ENCODE data around the gene FBXO44. TPM values are rescaled to one million over a fixed set of nuclear protein-coding genes. Genes with fewer than 3 reads are reported as not detected.
A peak's percentile ranks its signal among the peaks of the same experiment; 100 is the strongest.

Gene FBXO44
- total RNA-seq, 1 experiment from 2014 or later, result 60.9 TPM

DNA sequence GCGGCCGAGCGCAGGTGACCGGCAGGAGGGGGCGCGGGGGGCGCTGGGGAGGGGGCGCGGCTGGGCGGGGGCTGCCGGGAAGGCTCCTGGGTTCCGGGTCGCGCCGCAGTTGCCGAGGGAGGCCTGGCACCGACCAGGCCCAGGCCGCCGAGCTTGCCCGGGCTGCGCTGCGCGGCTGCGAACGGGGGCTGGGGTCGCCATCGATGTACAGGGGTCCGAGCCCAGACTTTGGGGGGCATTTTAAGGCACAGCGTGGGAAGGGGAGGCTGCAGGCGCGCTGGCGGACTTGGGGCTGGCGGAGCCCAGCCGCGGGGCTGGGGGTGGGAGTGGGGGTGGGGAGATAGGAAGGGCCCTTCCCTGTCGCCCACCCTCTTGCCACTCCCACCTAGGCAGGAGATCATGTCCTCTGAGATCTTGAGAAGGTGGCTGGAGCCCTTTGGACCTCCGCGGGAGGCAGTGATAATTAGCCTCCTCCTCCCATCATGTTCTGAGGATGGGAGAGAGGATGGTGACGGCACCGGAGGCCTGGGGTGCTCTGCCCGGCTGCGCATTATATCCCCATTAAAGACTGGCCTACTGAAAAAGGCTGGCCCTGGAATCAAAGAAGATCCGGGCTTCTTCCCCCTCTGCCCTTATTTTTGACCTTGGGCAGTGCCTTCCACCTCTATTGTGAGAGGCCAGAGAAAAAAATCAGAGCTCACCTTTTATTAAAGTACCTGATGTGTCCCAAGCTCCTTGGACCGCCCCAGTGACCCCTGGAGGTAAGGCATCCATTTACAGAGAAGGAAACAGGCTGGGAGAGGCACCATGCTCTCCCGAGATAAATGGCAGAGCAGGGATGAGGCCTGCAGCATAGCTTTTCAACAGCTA, 497 bp downstream of the FBXO44 start:
- ChIA-PET RAD21 (ENCODE audit: low non-redundant PET in 1 of 2, low total read pairs in 2 of 2, uncharacterized antibody in 2 of 2, unreplicated experiment in 2 of 2) (no interaction called here), POLR2A (interaction anchor here (0.7 to 2.3 kb wide), 3 partner anchors 9 to 371 kb away, joined by 3 to 11 read pairs (median 3); partner anchors contain the start of gene FBXO6), CTCF (interaction anchor here (1.8 to 3.3 kb wide), 2 partner anchors 9 kb away, joined by 5 to 23 read pairs; partner anchors contain the start of gene FBXO6)
- peaks cover 28 to 45% of the 10 kb centered on the region in 2 experiments; a peak in 3 of 4 replicates for H3K4me1 ChIP-seq (ENCODE audit: control insufficient read depth in 1 of 2, insufficient read depth in 2 of 2, low read length in 2 of 2)
- no peaks in the 10 kb centered on the region for H3K9me2 ChIP-seq (ENCODE audit: insufficient read depth)
- peaks cover 14 to 17% of the 10 kb centered on the region in 2 experiments for H3K36me3 ChIP-seq (ENCODE audit: control insufficient read depth in 1 of 2, insufficient read depth in 2 of 2, low read length in 2 of 2)
- no peak overlapping the region for H2AFZ ChIP-seq (ENCODE audit: low read depth, low read length, poor library complexity, severe bottlenecking)
- peak overlapping the region; percentile 72 for H3K9ac ChIP-seq (ENCODE audit: low read length)
- no peaks in the 10 kb centered on the region for H4K20me1 ChIP-seq (ENCODE audit: insufficient read depth)
- peaks cover 16% of the 10 kb centered on the region; the same call in 1 of the 2 replicates for H3K79me2 ChIP-seq (ENCODE audit: insufficient read depth, low read length)
- H3K9me3 ChIP-seq (ENCODE audit: control insufficient read depth in 1 of 2, insufficient read depth in 1 of 2, low read depth in 1 of 2, low read length in 2 of 2), result no peaks in the 10 kb centered on the region
- no peaks in the 10 kb centered on the region for H3K27me3 ChIP-seq (ENCODE audit: insufficient read depth, low read length)
- peak overlapping the region; percentile 63 to 80 for H3K4me3 ChIP-seq (replicated peaks in 1 of 2; ENCODE audit: low read depth in 1 of 2, low read length in 2 of 2)
- peak overlapping the region; percentile 80 for H3K4me2 ChIP-seq (ENCODE audit: low read length)
- H3K27ac ChIP-seq (ENCODE audit: low read depth, low read length), result peak overlapping the region; percentile 53
- BruUV-seq (replicated peaks), result no TSS peak
- TF ChIP-seq CEBPB (IDR thresholded peaks at IDR 0.05; ENCODE audit: low read depth) (no peak), JUND (IDR thresholded peaks at IDR 0.05) (no peak), ZFX (IDR thresholded peaks at IDR 0.05) (peak; percentile 76), SRF (IDR thresholded peaks at IDR 0.05; ENCODE audit: low read depth) (no peak)
- intact Hi-C loops (cut with micrococcal nuclease), result no loop called here
- ATAC-seq (peak; percentile 11), DNase-seq (ENCODE audit: low read depth, low spot score) (no peak)

DNA sequence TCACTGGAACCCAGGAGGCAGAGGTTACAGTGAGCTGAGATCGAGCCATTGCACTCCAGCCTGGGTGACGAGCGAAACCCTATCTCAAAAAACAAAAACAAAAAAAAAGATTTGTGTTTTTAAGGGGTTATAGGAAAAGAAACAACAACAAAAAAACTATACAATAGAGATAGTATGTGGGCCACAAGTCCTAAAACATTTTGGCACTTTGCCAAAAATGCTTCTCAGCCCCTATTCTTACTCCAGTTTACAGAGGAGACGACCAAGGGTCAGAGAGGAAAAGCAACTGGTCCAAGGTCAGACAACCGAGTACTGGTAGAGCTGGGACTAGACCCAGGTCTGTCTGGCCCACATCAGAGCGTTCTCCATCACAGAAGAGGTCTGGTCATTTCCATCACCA, 3.0 kb downstream of the FBXO44 start:
- Histone ChIP-seq H3K9me3 (ENCODE audit: control insufficient read depth in 1 of 2, insufficient read depth in 1 of 2, low read depth in 1 of 2, low read length in 2 of 2) (no peaks in the 10 kb centered on the region), H2AFZ (ENCODE audit: low read depth, low read length, poor library complexity, severe bottlenecking) (no peak overlapping the region), H3K79me2 (ENCODE audit: insufficient read depth, low read length) (peaks cover 10% of the 10 kb centered on the region; the same call in 1 of the 2 replicates), H3K4me2 (ENCODE audit: low read length) (no peak overlapping the region), H3K27me3 (ENCODE audit: insufficient read depth, low read length) (no peaks in the 10 kb centered on the region), H3K9ac (ENCODE audit: low read length) (no peak overlapping the region), H3K4me1 (ENCODE audit: control insufficient read depth in 1 of 2, insufficient read depth in 2 of 2, low read length in 2 of 2) (peaks cover 13 to 31% of the 10 kb centered on the region in 2 experiments), H3K27ac (ENCODE audit: low read depth, low read length) (no peak overlapping the region), H4K20me1 (ENCODE audit: insufficient read depth) (no peaks in the 10 kb centered on the region), H3K36me3 (ENCODE audit: control insufficient read depth in 1 of 2, insufficient read depth in 2 of 2, low read length in 2 of 2) (peaks cover 19 to 24% of the 10 kb centered on the region in 2 experiments), H3K9me2 (ENCODE audit: insufficient read depth) (no peaks in the 10 kb centered on the region), H3K4me3 (replicated peaks in 1 of 2; ENCODE audit: low read depth in 1 of 2, low read length in 2 of 2) (no peak overlapping the region)
- intact Hi-C loops (cut with micrococcal nuclease), result no loop called here
- no peak for DNase-seq (ENCODE audit: low read depth, low spot score)
- ChIA-PET RAD21 (ENCODE audit: low non-redundant PET in 1 of 2, low total read pairs in 2 of 2, uncharacterized antibody in 2 of 2, unreplicated experiment in 2 of 2) (no interaction called here), CTCF (no interaction called here), POLR2A (no interaction called here)
- no peak for ATAC-seq
- BruUV-seq (replicated peaks), result no TSS peak
- TF ChIP-seq, protein P1, sequence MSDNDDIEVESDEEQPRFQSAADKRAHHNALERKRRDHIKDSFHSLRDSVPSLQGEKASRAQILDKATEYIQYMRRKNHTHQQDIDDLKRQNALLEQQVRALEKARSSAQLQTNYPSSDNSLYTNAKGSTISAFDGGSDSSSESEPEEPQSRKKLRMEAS (IDR thresholded peaks at IDR 0.05), result no peak
- TF ChIP-seq CBX3 (IDR thresholded peaks at IDR 0.05; ENCODE audit: low read depth) (no peak), EZH2phosphoT487 (IDR thresholded peaks at IDR 0.05; ENCODE audit: borderline replicate concordance) (no peak), TCF7L2 (IDR thresholded peaks at IDR 0.05; ENCODE audit: borderline replicate concordance, extremely low read depth, insufficient read depth, insufficient read length) (no peak), SRF (IDR thresholded peaks at IDR 0.05; ENCODE audit: low read depth) (no peak), EZH2 (IDR thresholded peaks at IDR 0.05) (no peak), CEBPB (IDR thresholded peaks at IDR 0.05; ENCODE audit: low read depth) (no peak), ZFX (IDR thresholded peaks at IDR 0.05) (no peak), YY1 (IDR thresholded peaks at IDR 0.05; ENCODE audit: extremely low read depth, insufficient replicate concordance, low read depth, low read length) (no peak)
- TF ChIP-seq, protein P2, sequence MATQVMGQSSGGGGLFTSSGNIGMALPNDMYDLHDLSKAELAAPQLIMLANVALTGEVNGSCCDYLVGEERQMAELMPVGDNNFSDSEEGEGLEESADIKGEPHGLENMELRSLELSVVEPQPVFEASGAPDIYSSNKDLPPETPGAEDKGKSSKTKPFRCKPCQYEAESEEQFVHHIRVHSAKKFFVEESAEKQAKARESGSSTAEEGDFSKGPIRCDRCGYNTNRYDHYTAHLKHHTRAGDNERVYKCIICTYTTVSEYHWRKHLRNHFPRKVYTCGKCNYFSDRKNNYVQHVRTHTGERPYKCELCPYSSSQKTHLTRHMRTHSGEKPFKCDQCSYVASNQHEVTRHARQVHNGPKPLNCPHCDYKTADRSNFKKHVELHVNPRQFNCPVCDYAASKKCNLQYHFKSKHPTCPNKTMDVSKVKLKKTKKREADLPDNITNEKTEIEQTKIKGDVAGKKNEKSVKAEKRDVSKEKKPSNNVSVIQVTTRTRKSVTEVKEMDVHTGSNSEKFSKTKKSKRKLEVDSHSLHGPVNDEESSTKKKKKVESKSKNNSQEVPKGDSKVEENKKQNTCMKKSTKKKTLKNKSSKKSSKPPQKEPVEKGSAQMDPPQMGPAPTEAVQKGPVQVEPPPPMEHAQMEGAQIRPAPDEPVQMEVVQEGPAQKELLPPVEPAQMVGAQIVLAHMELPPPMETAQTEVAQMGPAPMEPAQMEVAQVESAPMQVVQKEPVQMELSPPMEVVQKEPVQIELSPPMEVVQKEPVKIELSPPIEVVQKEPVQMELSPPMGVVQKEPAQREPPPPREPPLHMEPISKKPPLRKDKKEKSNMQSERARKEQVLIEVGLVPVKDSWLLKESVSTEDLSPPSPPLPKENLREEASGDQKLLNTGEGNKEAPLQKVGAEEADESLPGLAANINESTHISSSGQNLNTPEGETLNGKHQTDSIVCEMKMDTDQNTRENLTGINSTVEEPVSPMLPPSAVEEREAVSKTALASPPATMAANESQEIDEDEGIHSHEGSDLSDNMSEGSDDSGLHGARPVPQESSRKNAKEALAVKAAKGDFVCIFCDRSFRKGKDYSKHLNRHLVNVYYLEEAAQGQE (IDR thresholded peaks at IDR 0.05; ENCODE audit: low read depth), result no peak
- TF ChIP-seq, protein P3, sequence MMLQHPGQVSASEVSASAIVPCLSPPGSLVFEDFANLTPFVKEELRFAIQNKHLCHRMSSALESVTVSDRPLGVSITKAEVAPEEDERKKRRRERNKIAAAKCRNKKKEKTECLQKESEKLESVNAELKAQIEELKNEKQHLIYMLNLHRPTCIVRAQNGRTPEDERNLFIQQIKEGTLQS (IDR thresholded peaks at IDR 0.05), result no peak
